ENCODE results near the gene IL20RA.
"Not testable (repeated sequence)": the region's sequence is repeated elsewhere in the genome, so short reads cannot be mapped to it uniquely, and the experiment has no call there.

Gene IL20RA

GRCh38 chr6:137044366-137045221 lies at the start of gene IL20RA:
IL20RA (minus strand) TSS chr6:137044965; CDS start chr6:137044728, 237 bp downstream.
- DNase-seq, result no peak

GRCh38 chr6:137093183-137094069 lies 48.7 kb upstream of the IL20RA start:
- DNase-seq, result no peak

- no peak for DNase-seq
These were observed 47.3 kb upstream of the IL20RA start for GRCh38 chr6:137092018-137092417.

- peak; percentile 87 for DNase-seq
These were observed 44.5 kb upstream of the IL20RA start for GRCh38 chr6:137089305-137089704.

- no peak for DNase-seq
These were observed 43.1 kb upstream of the IL20RA start for GRCh38 chr6:137087902-137088301.

GRCh38 chr6:137086031-137086430 lies 41.3 kb upstream of the IL20RA start:
- no peak for DNase-seq

- no peak for DNase-seq
These were observed 40.3 kb upstream of the IL20RA start for GRCh38 chr6:137084865-137085617.

- DNase-seq, result no peak
These were observed 39.3 kb upstream of the IL20RA start for GRCh38 chr6:137084090-137084489.

GRCh38 chr6:137081997-137082396 lies 37.2 kb upstream of the IL20RA start:
- DNase-seq, result no peak

- DNase-seq, result no peak
These were observed 35.9 kb upstream of the IL20RA start for GRCh38 chr6:137080711-137081110.

- peak; percentile 71 for DNase-seq
These were observed 31.7 kb upstream of the IL20RA start for GRCh38 chr6:137076277-137077068.

- not testable (repeated sequence) for DNase-seq
These were observed 31.0 kb upstream of the IL20RA start for GRCh38 chr6:137075790-137076189.

GRCh38 chr6:137070303-137070702 lies 25.5 kb upstream of the IL20RA start:
- no peak for DNase-seq

- DNase-seq, result no peak
These were observed 22.6 kb upstream of the IL20RA start for GRCh38 chr6:137067399-137067798.

GRCh38 chr6:137058037-137058436 lies 13.3 kb upstream of the IL20RA start:
- DNase-seq, result no peak

- DNase-seq, result no peak
These were observed 11.5 kb upstream of the IL20RA start for GRCh38 chr6:137056121-137056880.

GRCh38 chr6:137051790-137052472 lies 7.2 kb upstream of the IL20RA start:
- DNase-seq, result no peak

- DNase-seq, result no peak
These were observed 4.3 kb upstream of the IL20RA start for GRCh38 chr6:137049095-137049494.

GRCh38 chr6:137046871-137047412 lies 2.2 kb upstream of the IL20RA start:
- DNase-seq, result no peak

GRCh38 chr6:137045222-137045789 lies 541 bp upstream of the IL20RA start:
- DNase-seq, result no peak

All from NCI-H1105 treated with DMSO at 0.1 percent for 48 hours (cell line).